ENCODE results near the gene HCN2. TPM values are rescaled to one million over a fixed set of nuclear protein-coding genes. Genes with fewer than 3 reads are reported as not detected.
A peak's percentile ranks its signal among the peaks of the same experiment; 100 is the strongest.

Gene HCN2
- total and polyA plus RNA-seq, 2 of the 13 experiments (the other 11 are each of a cell fraction or from before 2014, with no cell fraction given), result 0.01 TPM; not detected in 1

- TF ChIP-seq HMGXB4 (CRISPR knock-in tag; IDR thresholded peaks at IDR 0.05; ENCODE audit: borderline replicate concordance in 1 of 2, low read depth in 1 of 2) (peak; percentile 48 to 67), SALL2 (CRISPR knock-in tag; IDR thresholded peaks at IDR 0.05) (no peak), ZNF337 (CRISPR knock-in tag; IDR thresholded peaks at IDR 0.05; ENCODE audit: borderline replicate concordance, low read depth) (0 out of 2 replicates have a peak, but pooled peaks have one; percentile 58), ZNF441 (CRISPR knock-in tag; IDR thresholded peaks at IDR 0.05; ENCODE audit: borderline replicate concordance) (peak; percentile 82; the same call in 1 of the 2 replicates), GLI4 (CRISPR knock-in tag; IDR thresholded peaks at IDR 0.05; ENCODE audit: borderline replicate concordance) (no peak), GTF2F1 (IDR thresholded peaks at IDR 0.05; ENCODE audit: low read length) (no peak), SPEN (CRISPR knock-in tag; IDR thresholded peaks at IDR 0.05; ENCODE audit: low read depth) (peak; percentile 87; the same call in 1 of the 2 replicates), FOXK1 (CRISPR knock-in tag; IDR thresholded peaks at IDR 0.05; ENCODE audit: borderline replicate concordance, low read depth) (no peak), ZNF138 (CRISPR knock-in tag; IDR thresholded peaks at IDR 0.05; ENCODE audit: low read depth) (0 out of 2 replicates have a peak, but pooled peaks have one; percentile 82), ZNF776 (CRISPR knock-in tag; IDR thresholded peaks at IDR 0.05) (no peak), ZNF317 (CRISPR knock-in tag; IDR thresholded peaks at IDR 0.05) (no peak; the same call in 1 of the 2 replicates), ZNF749 (CRISPR knock-in tag; IDR thresholded peaks at IDR 0.05; ENCODE audit: borderline replicate concordance) (no peak), TBP (CRISPR knock-in tag; IDR thresholded peaks at IDR 0.05) (0 out of 2 replicates have a peak, but pooled peaks have one; percentile 43), SRSF9 (IDR thresholded peaks at IDR 0.05; ENCODE audit: borderline replicate concordance, insufficient read depth, low read depth, low read length, poor library complexity, severe bottlenecking) (no peak), ZNF17 (CRISPR knock-in tag; IDR thresholded peaks at IDR 0.05) (no peak), SRF (IDR thresholded peaks at IDR 0.05; ENCODE audit: low read depth, low read length) (no peak), ZFYVE20 (CRISPR knock-in tag; IDR thresholded peaks at IDR 0.05; ENCODE audit: borderline replicate concordance, low read depth) (no peak), ZNF839 (CRISPR knock-in tag; IDR thresholded peaks at IDR 0.05; ENCODE audit: borderline replicate concordance) (no peak), ZNF264 (CRISPR knock-in tag; IDR thresholded peaks at IDR 0.05) (peak; percentile 74), ZNF556 (CRISPR knock-in tag; IDR thresholded peaks at IDR 0.05; ENCODE audit: borderline replicate concordance) (no peak), BATF2 (CRISPR knock-in tag; IDR thresholded peaks at IDR 0.05) (no peak), HNRNPLL (IDR thresholded peaks at IDR 0.05; ENCODE audit: low read depth, low read length, poor library complexity, severe bottlenecking) (peak; percentile 5), GABPA (IDR thresholded peaks at IDR 0.05; ENCODE audit: low read depth, low read length) (peak; percentile 49), GABPA (CRISPR knock-in tag; IDR thresholded peaks at IDR 0.05; ENCODE audit: low read depth) (peak; percentile 84), SRY (CRISPR knock-in tag; IDR thresholded peaks at IDR 0.05) (no peak; the same call in 1 of the 2 replicates), ZNF10 (CRISPR knock-in tag; IDR thresholded peaks at IDR 0.05; ENCODE audit: borderline replicate concordance, low read depth) (no peak), ZNF768 (CRISPR knock-in tag; IDR thresholded peaks at IDR 0.05) (peak; percentile 28; the same call in 1 of the 2 replicates), ZBTB25 (CRISPR knock-in tag; IDR thresholded peaks at IDR 0.05) (peak; percentile 94)
These were observed 71.2 kb downstream of the HCN2 start (continued) for GRCh38 chr19:660793-661426.

All from HepG2 (cell line).